Measurements from ENCODE around the gene TTC23L. TPM values are rescaled to one million over a fixed set of nuclear protein-coding genes. Genes with fewer than 3 reads are reported as not detected.

The TTC23L gene
- total RNA-seq, 1 experiment from 2014 or later: 0.41 TPM

- DNase-seq (ENCODE audit: low spot score): no peak
- CTCF ChIA-PET: no interaction called here
- Histone ChIP-seq H3K27ac (ENCODE audit: low read depth, low read length, poor library complexity, severe bottlenecking) (no peak overlapping the region), H3K27me3 (replicated peaks; ENCODE audit: insufficient read depth, low read depth, low read length, poor library complexity) (no peaks in the 10 kb centered on the region), H3K4me1 (ENCODE audit: insufficient read depth, low read length, poor library complexity, severe bottlenecking) (no peaks in the 10 kb centered on the region), H3K36me3 (ENCODE audit: insufficient read depth, low read length, poor library complexity, severe bottlenecking) (no peaks in the 10 kb centered on the region), H3K4me3 (ENCODE audit: low read depth, low read length, poor library complexity, severe bottlenecking) (no peak overlapping the region), H3K9me3 (ENCODE audit: low read depth, low read length, poor library complexity, severe bottlenecking) (no peaks in the 10 kb centered on the region)
- no peak for TF ChIP-seq EZH2 (IDR thresholded peaks at IDR 0.05; ENCODE audit: borderline replicate concordance, low read depth, low read length, poor library complexity, severe bottlenecking)
- TF ChIP-seq CTCF (conservative IDR thresholded peaks at IDR 0.05; ENCODE audit: low read depth, low read length): no peak
- POLR2A ChIA-PET (ENCODE audit: low non-redundant PET): no interaction called here
- intact Hi-C loops (cut with micrococcal nuclease; ENCODE audit: unreplicated experiment): no loop called here
- BruUV-seq (replicated peaks): no TSS peak
Observed at GRCh38 chr5:34804913-34805312, 34.1 kb upstream of the TTC23L start.

- no peak for DNase-seq (ENCODE audit: low spot score)
- no peaks in the 10 kb centered on the region for H3K27me3 ChIP-seq (replicated peaks; ENCODE audit: insufficient read depth, low read depth, low read length, poor library complexity)
- ChIA-PET CTCF (no interaction called here), POLR2A (ENCODE audit: low non-redundant PET) (no interaction called here)
- no peaks in the 10 kb centered on the region for H3K9me3 ChIP-seq (ENCODE audit: low read depth, low read length, poor library complexity, severe bottlenecking)
- no peak overlapping the region for H3K27ac ChIP-seq (ENCODE audit: low read depth, low read length, poor library complexity, severe bottlenecking)
- intact Hi-C loops (cut with micrococcal nuclease; ENCODE audit: unreplicated experiment): no loop called here
- H3K4me1 ChIP-seq (ENCODE audit: insufficient read depth, low read length, poor library complexity, severe bottlenecking): peaks cover 2% of the 10 kb centered on the region
- H3K4me3 ChIP-seq (ENCODE audit: low read depth, low read length, poor library complexity, severe bottlenecking): no peak overlapping the region
- TF ChIP-seq CTCF (conservative IDR thresholded peaks at IDR 0.05; ENCODE audit: low read depth, low read length): no peak
- no peak for TF ChIP-seq EZH2 (IDR thresholded peaks at IDR 0.05; ENCODE audit: borderline replicate concordance, low read depth, low read length, poor library complexity, severe bottlenecking)
- no peaks in the 10 kb centered on the region for H3K36me3 ChIP-seq (ENCODE audit: insufficient read depth, low read length, poor library complexity, severe bottlenecking)
- no TSS peak for BruUV-seq (replicated peaks)
Observed at GRCh38 chr5:34806532-34806931, 32.4 kb upstream of the TTC23L start.

GRCh38 chr5:34811706-34812105 lies 27.3 kb upstream of the TTC23L start:
- no peak for DNase-seq (ENCODE audit: low spot score)
- no peaks in the 10 kb centered on the region for H3K9me3 ChIP-seq (ENCODE audit: low read depth, low read length, poor library complexity, severe bottlenecking)
- intact Hi-C loops (cut with micrococcal nuclease; ENCODE audit: unreplicated experiment): no loop called here
- no TSS peak for BruUV-seq (replicated peaks)
- no peak overlapping the region for H3K27ac ChIP-seq (ENCODE audit: low read depth, low read length, poor library complexity, severe bottlenecking)
- CTCF ChIA-PET: no interaction called here
- TF ChIP-seq EZH2 (IDR thresholded peaks at IDR 0.05; ENCODE audit: borderline replicate concordance, low read depth, low read length, poor library complexity, severe bottlenecking) (no peak), CTCF (conservative IDR thresholded peaks at IDR 0.05; ENCODE audit: low read depth, low read length) (no peak)
- H3K4me1 ChIP-seq (ENCODE audit: insufficient read depth, low read length, poor library complexity, severe bottlenecking): peaks cover 4% of the 10 kb centered on the region
- POLR2A ChIA-PET (ENCODE audit: low non-redundant PET): no interaction called here
- H3K27me3 ChIP-seq (replicated peaks; ENCODE audit: insufficient read depth, low read depth, low read length, poor library complexity): no peaks in the 10 kb centered on the region
- no peak overlapping the region for H3K4me3 ChIP-seq (ENCODE audit: low read depth, low read length, poor library complexity, severe bottlenecking)
- no peaks in the 10 kb centered on the region for H3K36me3 ChIP-seq (ENCODE audit: insufficient read depth, low read length, poor library complexity, severe bottlenecking)
